GM18499 (cell line): ENCODE data around the gene FAF1.
"Not testable (repeated sequence)": the region's sequence is repeated elsewhere in the genome, so short reads cannot be mapped to it uniquely, and the experiment has no call there.

Source experiments
- ATAC-seq: cut with Tn5 transposase; IDR thresholded peaks from one replicate; pipeline ENCODE4 v1.9.1; 2021; ENCODE audit warnings: moderate number of reproducible peaks; ENCODE audit not compliant: insufficient read depth, unreplicated experiment

The FAF1 gene

DNA sequence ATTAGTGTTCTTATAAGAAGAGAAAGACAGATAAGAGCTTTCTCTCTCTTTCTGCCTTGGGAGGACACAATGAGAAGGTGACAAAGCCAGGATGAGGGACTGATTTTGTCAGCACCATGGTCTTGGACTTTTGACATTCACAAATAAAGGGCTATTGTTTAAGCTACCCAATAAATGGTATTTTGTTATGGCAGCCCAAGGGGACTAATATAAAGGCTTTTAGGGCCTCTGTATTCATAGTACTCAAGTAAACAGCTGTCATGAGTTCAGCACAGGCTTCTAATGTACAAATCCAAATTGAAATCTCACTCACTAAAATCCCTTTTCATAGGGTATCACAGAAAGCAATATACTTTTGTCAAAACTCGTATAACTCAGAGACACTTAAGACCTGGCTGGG is 242.7 kb downstream of the FAF1 start:
- ATAC-seq, result no peak

DNA sequence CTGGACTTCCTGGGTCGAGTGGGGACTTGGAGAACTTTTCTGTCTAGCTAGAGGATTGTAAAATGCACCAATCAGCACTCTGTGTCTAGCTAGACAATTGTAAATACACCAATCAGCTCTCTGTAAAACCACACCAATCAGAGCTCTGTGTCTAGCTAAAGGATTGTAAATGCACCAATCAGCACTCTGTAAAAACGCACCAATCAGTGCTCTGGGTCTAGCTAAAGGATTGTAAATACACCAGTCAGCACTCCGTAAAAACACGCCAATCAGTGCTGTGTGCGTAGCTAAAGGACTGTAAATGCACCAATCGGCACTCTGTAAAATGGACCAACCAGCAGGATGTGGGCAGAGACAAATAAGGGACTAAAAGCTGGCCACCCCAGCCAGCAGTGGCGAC is 243.6 kb downstream of the FAF1 start:
- ATAC-seq, result not testable (repeated sequence)

DNA sequence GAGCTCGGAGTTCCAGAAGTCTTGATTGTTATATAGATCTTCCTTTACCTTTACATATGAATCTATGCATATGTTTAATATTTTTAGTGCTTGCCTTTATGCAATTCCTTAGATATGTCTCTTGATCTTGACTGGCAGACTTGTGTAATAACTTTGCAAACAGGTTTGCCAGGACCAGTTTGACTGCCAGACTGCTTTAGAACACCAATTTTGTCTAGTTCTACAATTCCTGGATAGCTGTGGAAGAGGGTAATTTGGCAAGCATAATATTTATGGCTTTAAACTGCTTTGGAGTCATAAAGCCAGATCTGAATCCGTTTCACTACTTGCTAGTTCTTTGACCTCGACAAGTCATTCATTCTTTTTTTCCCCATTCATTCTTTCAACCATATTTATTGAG is 250.0 kb downstream of the FAF1 start:
- ATAC-seq, result no peak

DNA sequence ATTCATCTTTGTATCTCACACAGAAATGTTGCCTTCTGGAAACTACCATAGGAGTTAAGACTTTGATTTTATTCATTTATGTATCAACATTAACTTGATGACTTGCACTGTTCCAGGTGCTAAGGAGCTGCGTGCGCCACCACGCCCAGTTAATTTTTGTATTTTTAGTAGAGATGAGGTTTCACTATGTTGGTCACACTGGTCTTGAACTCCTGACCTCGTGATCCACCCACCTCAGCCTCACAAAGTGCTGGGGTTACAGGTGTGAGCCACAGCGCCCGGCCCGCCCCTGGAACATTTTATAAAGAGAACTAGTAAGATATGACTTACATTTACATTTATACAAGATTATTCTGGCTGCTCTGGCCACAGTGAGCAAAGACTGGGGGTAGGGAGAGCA is 252.2 kb downstream of the FAF1 start:
- no peak for ATAC-seq

DNA sequence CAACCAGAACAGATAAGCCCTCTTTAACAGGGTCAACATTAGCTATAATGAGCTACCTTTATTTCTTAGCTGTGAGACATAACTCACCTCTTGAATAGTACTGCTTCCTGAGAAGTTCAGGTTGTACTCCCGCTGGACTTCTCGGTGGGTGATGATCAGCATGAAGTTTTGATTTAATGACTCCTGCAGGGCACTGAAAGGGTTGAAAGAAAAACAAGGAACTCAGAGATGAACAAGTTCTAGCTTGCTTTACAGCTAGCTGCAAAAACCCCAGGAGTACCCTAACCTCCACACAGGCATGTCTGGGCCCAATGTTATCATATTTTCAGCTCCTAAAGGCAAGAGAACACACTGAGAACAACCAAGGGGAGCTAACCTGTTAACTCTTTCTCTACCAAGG is 254.4 kb downstream of the FAF1 start:
- no peak for ATAC-seq

DNA sequence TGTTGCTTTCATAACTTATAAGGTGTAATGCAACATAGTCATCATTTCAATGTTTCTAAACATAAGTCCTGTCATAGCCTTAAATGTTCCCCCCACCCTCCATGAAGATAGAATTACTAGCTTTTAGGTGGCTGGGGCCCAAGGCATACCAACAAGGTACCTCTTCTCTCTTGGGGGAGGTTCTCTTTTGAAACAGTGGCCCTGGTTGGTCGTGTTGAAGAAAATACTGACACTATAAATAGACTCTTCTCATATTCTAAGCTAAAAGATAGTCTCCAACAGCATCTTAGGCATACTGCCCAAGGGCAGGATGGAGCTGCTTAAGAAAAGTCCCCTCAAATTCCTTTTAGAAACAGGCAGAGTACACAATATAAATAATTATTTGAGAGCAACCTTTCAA is 255.0 kb downstream of the FAF1 start:
- ATAC-seq, result no peak

DNA sequence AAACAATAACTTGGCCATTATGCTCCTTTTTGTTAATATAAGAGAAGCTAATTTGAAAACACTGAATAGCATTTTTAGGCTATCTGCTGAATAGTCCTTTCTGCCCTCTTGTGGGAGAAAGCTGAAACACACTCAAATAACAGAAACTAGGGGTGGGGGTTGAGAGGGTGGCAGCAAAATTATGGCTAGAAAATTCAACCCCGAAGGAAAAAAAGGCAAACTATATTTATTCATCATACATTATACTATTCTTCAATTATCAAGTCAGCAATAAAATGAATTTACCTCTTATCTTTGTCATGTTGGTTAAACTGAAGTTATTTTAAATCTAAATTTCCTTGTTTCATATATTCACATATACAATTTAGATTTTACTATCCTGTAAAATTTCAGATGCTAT is 255.9 kb downstream of the FAF1 start:
- no peak for ATAC-seq

DNA sequence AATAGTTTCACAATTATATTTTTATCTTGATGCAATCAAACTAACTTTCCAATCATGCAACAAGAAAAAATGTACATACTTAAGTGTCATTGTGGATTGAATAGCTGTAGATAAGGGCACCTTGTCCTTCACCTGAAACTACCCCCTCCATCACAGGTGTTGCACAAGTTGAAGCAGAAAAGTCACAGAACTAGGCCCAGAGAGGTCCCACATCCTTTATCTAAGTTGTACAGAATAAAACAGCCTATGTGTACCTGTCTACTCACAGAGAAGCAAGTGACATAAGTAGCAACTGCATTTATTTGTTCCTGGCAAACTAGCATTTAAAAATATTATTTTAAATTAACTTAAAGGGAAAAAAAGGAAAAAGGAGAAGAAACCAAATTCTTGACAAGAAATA is 256.8 kb downstream of the FAF1 start:
- no peak for ATAC-seq

DNA sequence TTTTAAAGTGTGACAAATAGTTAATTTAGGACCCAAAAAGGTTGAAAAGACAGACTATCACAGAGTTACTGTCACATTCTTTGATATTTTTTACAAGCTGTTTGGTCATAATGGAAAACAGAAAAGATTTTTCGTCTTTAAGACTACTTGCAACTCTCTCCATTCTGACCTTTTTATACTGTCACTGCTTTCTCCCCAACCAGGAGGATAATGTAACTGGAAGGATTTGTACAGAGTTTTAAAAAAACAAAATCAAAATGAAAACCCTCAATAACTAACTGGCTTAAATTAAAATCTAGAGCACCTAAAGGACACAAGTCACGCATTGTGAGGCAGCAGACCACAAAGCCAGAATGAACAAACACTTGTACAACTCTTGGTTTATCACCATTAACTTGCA is 257.7 kb downstream of the FAF1 start:
- ATAC-seq, result no peak

DNA sequence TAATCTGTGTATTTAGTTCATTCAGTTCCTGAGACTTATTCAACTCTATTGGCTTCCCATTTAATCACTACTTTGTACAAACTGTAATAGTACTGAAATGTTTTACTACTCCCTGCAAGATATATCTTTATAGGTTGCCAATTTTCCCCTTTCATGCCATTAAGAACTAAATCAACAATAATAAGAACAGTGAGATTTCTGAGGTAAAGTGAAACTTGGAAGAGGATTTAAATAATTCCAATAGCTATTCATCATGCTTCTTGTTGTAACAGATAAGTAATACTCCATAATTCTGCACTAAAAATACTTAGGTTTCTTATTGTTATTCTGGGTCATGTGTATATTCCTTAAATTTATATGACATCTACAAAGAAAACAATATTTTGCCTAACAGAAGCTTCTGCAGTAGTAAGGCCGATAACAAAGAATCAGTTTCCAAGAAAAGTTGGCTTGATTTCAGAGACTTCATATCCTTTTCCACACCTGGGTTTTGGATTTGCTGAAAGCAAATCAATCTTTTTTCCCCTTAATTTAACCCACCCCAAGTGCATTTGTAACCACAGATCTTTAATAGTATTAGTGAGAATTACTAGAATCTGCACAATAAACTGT is 258.3 kb downstream of the FAF1 start:
- no peak for ATAC-seq

DNA sequence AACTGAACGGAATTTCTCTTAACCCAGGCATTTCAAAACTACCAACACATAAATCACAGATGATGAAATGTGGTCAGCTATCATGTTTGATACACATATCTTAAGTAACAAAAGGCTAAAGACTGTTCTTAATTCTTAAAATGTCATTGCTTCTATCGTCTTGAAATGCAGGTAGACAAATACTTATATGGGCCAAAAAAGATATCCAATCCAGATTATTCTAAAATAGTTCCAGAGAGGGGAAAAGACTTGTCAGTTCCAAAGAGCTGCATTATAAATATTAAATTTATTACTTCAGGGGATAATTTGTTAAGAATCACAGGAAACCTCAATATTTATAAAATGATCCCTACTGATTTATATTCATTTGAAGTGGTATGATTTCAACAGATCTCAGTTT is 259.4 kb downstream of the FAF1 start:
- ATAC-seq, result no peak

DNA sequence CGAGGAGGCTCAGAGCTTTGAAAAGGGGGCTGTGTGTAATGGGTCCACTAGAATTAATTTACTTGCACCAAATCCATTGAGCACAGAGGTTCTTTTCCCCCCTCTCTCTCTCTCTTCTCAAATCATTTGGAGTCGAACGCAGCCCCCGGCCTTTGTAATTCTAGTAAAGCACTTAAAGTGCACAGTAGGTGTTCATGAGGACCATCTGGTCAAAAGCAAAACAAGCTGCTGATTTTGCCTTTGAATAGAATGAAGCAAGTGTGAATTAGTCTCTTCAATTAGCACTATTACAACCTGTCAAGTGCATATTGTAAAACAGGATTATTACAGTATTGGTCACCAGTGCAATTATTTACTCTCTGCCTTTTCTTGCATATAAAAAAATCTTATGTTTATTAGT is 259.9 kb downstream of the FAF1 start:
- ATAC-seq, result no peak

DNA sequence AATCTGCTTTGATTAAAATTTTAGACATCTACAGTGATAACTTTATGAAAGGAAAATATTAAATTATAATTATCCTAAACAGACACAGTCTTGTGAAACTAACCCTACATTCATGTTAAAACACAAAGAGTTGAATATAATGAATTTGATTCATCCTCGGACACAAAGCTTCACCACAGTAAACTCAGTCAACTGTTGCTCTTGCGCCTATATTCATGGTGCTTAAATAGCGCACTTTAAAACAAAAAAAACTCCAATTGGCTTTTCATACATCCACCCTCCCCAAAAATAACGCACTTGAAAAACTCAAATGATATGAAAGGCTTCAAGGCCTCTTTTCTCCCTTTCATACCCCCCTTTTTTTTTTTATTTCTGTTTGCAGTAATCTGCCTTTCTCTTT is 260.3 kb downstream of the FAF1 start:
- ATAC-seq, result no peak

DNA sequence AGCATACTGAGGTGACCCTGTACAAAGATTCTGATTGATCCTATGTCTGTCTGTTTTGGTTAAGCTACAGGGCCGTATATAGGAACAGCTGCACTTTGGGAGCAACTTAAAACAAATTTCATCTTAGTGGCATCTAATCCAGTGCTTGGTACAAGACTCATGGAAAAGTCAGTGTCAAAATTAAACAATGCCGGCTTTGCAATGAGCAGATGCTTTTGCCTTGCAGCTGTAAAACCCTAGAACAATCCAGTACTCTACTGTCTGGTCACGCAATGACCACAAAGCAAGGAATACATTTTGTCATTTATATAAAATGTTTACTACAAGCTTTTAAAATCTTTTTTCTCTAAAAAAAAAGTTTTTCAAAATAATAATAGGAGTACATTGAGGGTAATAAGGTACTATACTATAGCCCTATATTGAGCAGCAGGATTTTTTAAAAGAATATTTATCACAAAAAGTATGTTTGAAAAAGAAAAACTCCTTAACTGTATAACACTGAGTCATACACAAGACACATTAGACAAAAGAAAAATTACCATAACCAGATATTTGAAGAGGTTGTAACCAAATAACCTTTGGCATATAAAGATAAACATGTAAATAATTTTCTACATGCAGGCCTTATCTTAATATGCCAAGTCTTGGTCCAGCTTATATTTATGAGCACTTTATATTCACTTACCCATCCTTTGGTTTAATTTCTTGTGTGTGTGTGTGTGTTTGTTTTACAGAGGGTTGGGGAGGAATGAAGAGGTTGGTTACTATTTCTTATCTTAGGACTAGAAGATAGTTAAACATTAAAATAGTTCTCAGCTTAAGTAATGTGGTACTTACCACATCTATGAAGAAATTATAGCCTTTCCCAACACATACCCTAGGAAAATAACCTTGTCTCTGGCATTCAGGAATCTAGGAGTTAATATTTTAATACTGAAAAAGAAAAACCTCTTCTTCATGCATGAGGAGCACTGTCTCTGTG is 262.3 kb downstream of the FAF1 start:
- no peak for ATAC-seq

DNA sequence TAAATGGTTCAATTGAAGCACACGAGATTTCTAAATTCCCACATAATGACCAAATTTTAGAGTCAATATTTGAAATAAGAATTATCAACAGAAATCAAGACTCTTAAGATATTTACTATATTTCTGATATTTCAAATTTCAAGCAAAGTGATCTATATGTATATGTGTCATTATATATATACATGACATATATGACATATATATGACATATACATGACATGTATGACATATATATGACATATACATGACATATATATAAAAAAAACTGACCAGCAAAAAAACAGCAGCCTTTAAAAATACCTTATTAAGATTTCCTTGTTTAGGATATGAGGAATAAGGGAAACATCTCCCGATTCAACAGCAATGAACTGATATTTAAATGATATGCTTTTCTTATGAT is 266.2 kb downstream of the FAF1 start:
- no peak for ATAC-seq

DNA sequence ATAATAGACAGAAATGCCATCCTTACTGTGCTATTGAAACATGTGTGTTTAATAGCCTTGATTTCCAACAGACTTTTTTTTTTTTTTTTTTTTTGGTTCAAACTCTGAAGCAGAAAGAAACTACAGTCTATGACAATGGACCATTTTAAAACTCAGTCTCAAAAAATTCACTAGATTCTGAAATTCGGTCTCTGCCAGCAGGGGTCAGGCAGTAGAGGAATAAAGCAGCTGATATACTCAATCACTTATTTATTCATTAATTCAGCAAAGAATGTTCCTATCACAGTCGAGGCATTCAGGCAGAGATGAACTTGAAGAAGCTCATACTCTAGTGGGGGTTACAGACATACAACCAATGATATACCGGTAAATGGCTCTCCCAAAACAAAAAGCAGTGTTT is 275.9 kb downstream of the FAF1 start:
- no peak for ATAC-seq

DNA sequence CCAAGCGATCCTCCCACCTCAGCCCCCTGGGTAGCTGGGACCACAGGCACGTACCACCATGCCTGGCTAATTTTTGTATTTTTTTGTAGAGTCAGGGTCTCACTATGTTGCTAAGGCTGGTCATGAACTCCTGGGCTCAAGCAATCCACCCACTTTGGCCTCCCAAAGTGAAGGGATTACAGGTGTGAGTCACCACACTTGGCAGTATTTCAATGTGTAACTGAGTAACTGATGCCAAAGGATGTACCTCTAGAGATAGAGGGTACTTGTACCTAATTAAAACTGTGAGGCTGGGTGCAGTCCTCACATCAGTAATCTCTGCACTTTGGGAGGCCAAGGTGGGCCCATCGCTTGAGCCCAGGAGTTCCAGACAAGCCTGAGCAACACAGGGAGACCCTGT is 278.1 kb downstream of the FAF1 start:
- no peak for ATAC-seq

DNA sequence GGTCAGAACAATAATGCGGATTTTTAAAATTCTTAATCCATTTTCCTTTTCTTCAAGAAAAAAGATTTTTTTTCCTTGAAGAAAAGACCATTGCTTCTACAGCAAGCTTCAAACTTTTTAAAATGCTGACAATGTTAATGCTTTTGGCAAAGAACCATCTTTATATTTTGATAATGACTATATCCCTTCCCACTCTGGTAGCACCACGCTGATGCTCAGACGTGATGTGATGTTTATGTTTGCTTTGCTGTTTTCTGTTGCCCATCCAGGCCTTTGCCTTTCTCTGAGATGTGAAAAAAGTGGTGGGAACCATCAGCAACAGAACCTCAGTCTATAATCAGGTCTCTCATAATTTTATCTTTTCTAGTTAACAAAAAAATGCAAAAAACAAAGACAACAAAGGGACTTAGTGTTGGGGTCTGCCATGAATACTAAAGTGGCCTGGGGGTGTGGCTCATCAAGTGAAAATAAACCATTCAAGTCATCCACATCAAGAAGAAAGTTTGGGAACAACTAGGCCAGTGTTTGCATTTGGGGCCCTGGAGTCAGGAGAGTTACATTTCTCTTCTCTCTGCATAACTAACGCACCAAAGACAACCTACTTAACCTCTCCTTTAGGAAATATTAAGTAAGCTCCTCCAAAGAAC is 292.2 kb downstream of the FAF1 start:
- no peak for ATAC-seq

DNA sequence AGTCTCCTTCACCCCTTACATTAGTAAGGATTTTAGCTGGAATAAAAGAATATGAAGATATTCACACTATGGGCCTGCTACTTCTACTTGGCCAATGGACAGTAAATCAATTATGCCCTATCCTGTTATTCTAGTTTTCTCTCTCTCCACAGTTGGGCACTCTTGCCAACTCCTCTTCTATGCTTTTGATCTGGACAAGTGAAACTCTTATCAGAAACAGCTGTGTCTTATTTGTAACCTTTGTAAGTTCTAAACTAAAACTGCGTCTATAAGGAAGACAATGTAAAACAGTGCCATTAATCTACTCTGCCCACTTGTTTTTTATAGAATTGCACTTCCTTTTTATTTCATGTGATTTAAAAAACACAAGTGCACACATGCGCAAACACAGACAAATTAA is 292.8 kb downstream of the FAF1 start:
- ATAC-seq, result no peak

DNA sequence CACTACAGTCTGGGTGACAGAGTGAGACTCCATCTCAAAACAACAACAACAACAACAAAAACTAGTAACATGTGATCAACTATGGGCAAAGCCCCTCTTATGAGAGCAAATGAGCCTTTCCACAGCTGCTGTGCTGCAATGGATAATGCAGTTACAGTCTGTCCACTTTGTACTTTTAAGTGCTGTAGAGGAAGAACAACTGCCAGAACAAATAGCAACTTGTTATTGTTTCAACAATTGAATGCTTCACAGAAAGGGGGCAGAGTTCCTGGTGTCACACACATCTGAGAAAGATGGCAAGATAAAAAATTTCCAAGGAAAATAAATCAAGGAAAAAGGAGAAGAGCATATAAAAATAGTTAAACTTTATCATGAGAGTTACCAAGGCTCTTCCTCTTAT is 293.2 kb downstream of the FAF1 start:
- no peak for ATAC-seq

DNA sequence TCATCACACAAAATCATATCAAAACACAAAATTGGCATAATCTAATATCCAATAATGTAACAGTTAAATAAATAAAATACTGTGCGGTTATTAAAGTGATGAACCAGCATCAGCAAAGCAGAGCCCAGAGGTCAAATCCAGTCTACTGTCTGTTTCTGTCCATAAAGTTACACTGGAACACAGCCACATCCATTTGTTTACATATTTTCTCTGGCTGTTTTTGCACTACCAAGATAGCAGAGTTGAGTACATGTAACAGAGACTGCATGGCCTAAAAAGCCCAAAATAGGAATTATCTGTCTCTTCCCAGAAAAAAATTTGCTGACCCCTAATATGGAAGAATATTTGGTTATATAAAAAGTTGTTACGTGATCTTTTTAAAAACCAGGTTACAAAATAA is 294.7 kb downstream of the FAF1 start:
- ATAC-seq, result no peak
